GM18868 (cell line): ENCODE data around the gene OGA.
A peak's percentile ranks its signal among the peaks of the same experiment; 100 is the strongest.

Experiments used
- ATAC-seq: cut with Tn5 transposase; IDR thresholded peaks from one replicate; pipeline ENCODE4 v1.9.1; 2021; ENCODE audit warnings: mild to moderate bottlenecking, moderate library complexity; ENCODE audit not compliant: unreplicated experiment

OGA gene

GRCh38 chr10:101837748-101838147, 19.5 kb upstream of the OGA start:
- ATAC-seq, result no peak

- ATAC-seq, result no peak
These were observed 17.1 kb upstream of the OGA start for GRCh38 chr10:101835362-101835761.

GRCh38 chr10:101834341-101834740, 16.1 kb upstream of the OGA start:
- ATAC-seq, result no peak

GRCh38 chr10:101833466-101833865, 15.2 kb upstream of the OGA start:
- ATAC-seq, result no peak

GRCh38 chr10:101832325-101832771, 14.1 kb upstream of the OGA start:
- ATAC-seq, result no peak

GRCh38 chr10:101831169-101831811, 13.0 kb upstream of the OGA start:
- no peak for ATAC-seq

- ATAC-seq, result peak; percentile 65
These were observed 12.3 kb upstream of the OGA start for GRCh38 chr10:101830322-101831168.

- no peak for ATAC-seq
These were observed 11.5 kb upstream of the OGA start for GRCh38 chr10:101829561-101830315.

GRCh38 chr10:101828766-101829551, 10.7 kb upstream of the OGA start:
- ATAC-seq, result no peak

GRCh38 chr10:101827919-101828600, 9.8 kb upstream of the OGA start:
- no peak for ATAC-seq

GRCh38 chr10:101826852-101827434, 8.7 kb upstream of the OGA start:
- ATAC-seq, result no peak

- no peak for ATAC-seq
These were observed 6.5 kb upstream of the OGA start for GRCh38 chr10:101824736-101825135.

- ATAC-seq, result peak; percentile 18
These were observed 809 bp upstream of the OGA start for GRCh38 chr10:101818872-101819633.

GRCh38 chr10:101817337-101818118, 716 bp downstream of the OGA start:
- ATAC-seq, result no peak

GRCh38 chr10:101816913-101817336, 1.3 kb downstream of the OGA start:
- ATAC-seq, result no peak

- ATAC-seq, result no peak
These were observed 1.9 kb downstream of the OGA start for GRCh38 chr10:101816376-101816775.

- no peak for ATAC-seq
These were observed 3.7 kb downstream of the OGA start for GRCh38 chr10:101814466-101815071.

- ATAC-seq, result no peak
These were observed 5.6 kb downstream of the OGA start for GRCh38 chr10:101812606-101813005.
